ENCODE measurements around the gene WDR90. TPM values are rescaled to one million over a fixed set of nuclear protein-coding genes. Genes with fewer than 3 reads are reported as not detected.

WDR90 gene
- total RNA-seq, 1 experiment from 2014 or later: 68.2 TPM

GRCh38 chr16:683396-684070 is 34.4 kb downstream of the WDR90 start:
- no peak overlapping the region for H3K27ac ChIP-seq (ENCODE audit: insufficient read length, low read depth, low read length)
- no CpG with 5 or more reads among the region's 57 CpGs for WGBS (ENCODE audit: extremely low coverage, insufficient read length, low lambda C conversion rate)
- no peaks in the 10 kb centered on the region; the same call in 1 of the 2 replicates for H3K27me3 Mint-ChIP-seq (ENCODE audit: low read depth)

More at GRCh38 chr16:683396-684070, 34.4 kb downstream of the WDR90 start:
- H2BK12ac ChIP-seq (ENCODE audit: insufficient read length, low read depth, low read length): no peak overlapping the region
- peaks cover 11% of the 10 kb centered on the region for H3K23me2 ChIP-seq (ENCODE audit: insufficient read length, low read depth, low read length, poor library complexity, severe bottlenecking)
- TF ChIP-seq, protein P1, sequence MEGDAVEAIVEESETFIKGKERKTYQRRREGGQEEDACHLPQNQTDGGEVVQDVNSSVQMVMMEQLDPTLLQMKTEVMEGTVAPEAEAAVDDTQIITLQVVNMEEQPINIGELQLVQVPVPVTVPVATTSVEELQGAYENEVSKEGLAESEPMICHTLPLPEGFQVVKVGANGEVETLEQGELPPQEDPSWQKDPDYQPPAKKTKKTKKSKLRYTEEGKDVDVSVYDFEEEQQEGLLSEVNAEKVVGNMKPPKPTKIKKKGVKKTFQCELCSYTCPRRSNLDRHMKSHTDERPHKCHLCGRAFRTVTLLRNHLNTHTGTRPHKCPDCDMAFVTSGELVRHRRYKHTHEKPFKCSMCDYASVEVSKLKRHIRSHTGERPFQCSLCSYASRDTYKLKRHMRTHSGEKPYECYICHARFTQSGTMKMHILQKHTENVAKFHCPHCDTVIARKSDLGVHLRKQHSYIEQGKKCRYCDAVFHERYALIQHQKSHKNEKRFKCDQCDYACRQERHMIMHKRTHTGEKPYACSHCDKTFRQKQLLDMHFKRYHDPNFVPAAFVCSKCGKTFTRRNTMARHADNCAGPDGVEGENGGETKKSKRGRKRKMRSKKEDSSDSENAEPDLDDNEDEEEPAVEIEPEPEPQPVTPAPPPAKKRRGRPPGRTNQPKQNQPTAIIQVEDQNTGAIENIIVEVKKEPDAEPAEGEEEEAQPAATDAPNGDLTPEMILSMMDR (conservative IDR thresholded peaks at IDR 0.05): no peak
- H3K4me2 ChIP-seq (ENCODE audit: insufficient read depth, insufficient read length, low read length): peak overlapping the region; percentile 15
- Mint-ChIP-seq H3K9me3 (no peaks in the 10 kb centered on the region), H3K4me3 (peak overlapping the region; percentile 81 to 86), H3K27ac (peak overlapping the region in 1 of 3 experiments; percentile 83; a peak in 2 of 7 replicates), H3K36me3 (ENCODE audit: insufficient read depth in 1 of 3, low read depth in 3 of 3) (peaks cover 15 to 47% (median 44%) of the 10 kb centered on the region in 3 experiments; a peak in 6 of 7 replicates), H3K4me1 (peaks cover 13 to 27% of the 10 kb centered on the region in 2 experiments)
- no peak overlapping the region for H4K5ac ChIP-seq (ENCODE audit: insufficient read length, low read depth, low read length)
- H3K4ac ChIP-seq (ENCODE audit: low read depth, low read length): no peak overlapping the region
- no peak overlapping the region for H2BK120ac ChIP-seq (ENCODE audit: low read depth, low read length, poor library complexity, severe bottlenecking)
- no peak overlapping the region for H3T11ph ChIP-seq (ENCODE audit: low read length)
- no peak for DNase-seq
- H3K9ac ChIP-seq (ENCODE audit: extremely low read depth, insufficient read length, low read length): peak overlapping the region; percentile 21
- H2AFZ ChIP-seq (ENCODE audit: low read length): no peak overlapping the region
- no peak overlapping the region for H3K23ac ChIP-seq (ENCODE audit: insufficient read length, low read depth, low read length)
- H2BK20ac ChIP-seq (ENCODE audit: low read depth, low read length, poor library complexity, severe bottlenecking): no peak overlapping the region
- H4K91ac ChIP-seq (ENCODE audit: insufficient read length, low read depth, low read length): no peak overlapping the region
- H3K56ac ChIP-seq (ENCODE audit: insufficient read length, low read depth, low read length): no peak overlapping the region
- no peaks in the 10 kb centered on the region for H3K79me1 ChIP-seq (ENCODE audit: insufficient read depth, low read depth, low read length, poor library complexity, severe bottlenecking)
- H3K27me3 ChIP-seq (ENCODE audit: insufficient read depth, low read length): no peaks in the 10 kb centered on the region
- no peak overlapping the region for H3K18ac ChIP-seq (ENCODE audit: insufficient read length, low read depth, low read length)
- H4K8ac ChIP-seq (replicated peaks; ENCODE audit: insufficient read length, low read depth, low read length): no peak overlapping the region
- no peak overlapping the region for H3K14ac ChIP-seq (ENCODE audit: insufficient read depth, low read length)
- no peaks in the 10 kb centered on the region for H3K4me1 ChIP-seq (ENCODE audit: insufficient read depth, low read length)
- H2BK5ac ChIP-seq (ENCODE audit: insufficient read length, low read length): no peak overlapping the region
- H4K20me1 ChIP-seq (ENCODE audit: control insufficient read depth, insufficient read depth, insufficient read length): no peaks in the 10 kb centered on the region
- H3K79me2 ChIP-seq (ENCODE audit: insufficient read depth, low read length): peaks cover 2% of the 10 kb centered on the region; the same call in 1 of the 2 replicates
- H3K9me3 ChIP-seq (ENCODE audit: control insufficient read depth, low read depth, low read length): no peaks in the 10 kb centered on the region
- H2AK5ac ChIP-seq (ENCODE audit: insufficient read length, low read length): no peak overlapping the region
- no peak overlapping the region for H2BK15ac ChIP-seq (ENCODE audit: low read depth, low read length)
